Panc1 (cell line): ENCODE measurements around the gene CEP250.

Experiments used
- CTCF ChIP-seq: fragments of 450-650 bp; IDR thresholded peaks from 2 replicates; pipeline ENCODE4 v1.5.1; 2017; ENCODE audit warnings: mild to moderate bottlenecking
- SIN3A ChIP-seq: IDR thresholded peaks from 2 replicates; pipeline ENCODE4 v1.6.1; 2012; ENCODE audit warnings: low read depth, mild to moderate bottlenecking, low read length, moderate library complexity, borderline replicate concordance; ENCODE audit not compliant: insufficient read depth

GRCh38 chr20:35405775-35406174 is 49.6 kb upstream of the CEP250 start:
- TF ChIP-seq CTCF (no peak), SIN3A (no peak)
